Upper lobe of left lung (tissue), 6 donors: ENCODE measurements around the gene TOX4. TPM values are rescaled to one million over a fixed set of nuclear protein-coding genes. Genes with fewer than 3 reads are reported as not detected.

Source experiments
- ATAC-seq, 2 donors: fragments of 200-7000 bp; cut with Tn5 transposase; one replicate each; pipeline ENCODE4 v1.9.1; 2022; ENCODE audit warnings: mild to moderate bottlenecking in 2 of 2, moderate library complexity in 2 of 2; ENCODE audit not compliant: low FRiP score in 2 of 2
- DNase-seq, 2 donors: peaks; one replicate each; pipeline ENCODE4 v3.0.0-alpha.2; 2019 to 2020
- H3K27ac ChIP-seq, 4 donors: fragments of 200-600 bp; sonication (generic); one replicate each; pipeline ENCODE4 v1.5.1; 2016 to 2019
- H3K27me3 ChIP-seq, 4 donors: fragments of 200-600 bp; sonication (generic); one replicate each; pipeline ENCODE4 v1.5.1; 2017 to 2019
- H3K36me3 ChIP-seq, 4 donors: fragments of 200-600 bp; sonication (generic); one replicate each; pipeline ENCODE4 v1.5.1; 2016 to 2019
- H3K4me1 ChIP-seq, 4 donors: fragments of 200-600 bp; sonication (generic); one replicate each; pipeline ENCODE4 v1.5.1; 2018 to 2019
- H3K4me3 ChIP-seq, 4 donors: fragments of 200-600 bp; sonication (generic); one replicate each; pipeline ENCODE4 v1.5.1; 2017 to 2019; ENCODE audit warnings: mild to moderate bottlenecking in 2 of 4, moderate library complexity in 1 of 4
- H3K9me3 ChIP-seq, 4 donors: fragments of 200-600 bp; sonication (generic); one replicate each; pipeline ENCODE4 v1.5.1; 2018 to 2019
- CTCF ChIP-seq, 6 experiments: fragments of 450-650 bp in 4 of 6; fragments of 200-600 bp in 2 of 6; sonication (generic) in 2 of 6; IDR thresholded peaks; one replicate each; pipeline ENCODE4 v1.5.1; 2016 to 2019; ENCODE audit warnings: antibody characterized with exemption in 6 of 6
- EP300 ChIP-seq, 4 donors: sonication (generic); formaldehyde crosslinking; IDR thresholded peaks; one replicate each; pipeline ENCODE4 v1.5.1; 2017; ENCODE audit warnings: antibody characterized with exemption in 4 of 4, control low read depth in 2 of 4
- POLR2A ChIP-seq, 4 donors: fragments of 450-650 bp; IDR thresholded peaks; one replicate each; pipeline ENCODE4 v1.5.1; 2016 to 2017; ENCODE audit warnings: antibody characterized with exemption in 4 of 4, mild to moderate bottlenecking in 2 of 4
- POLR2AphosphoS5 ChIP-seq, 2 donors: sonication (generic); formaldehyde crosslinking; IDR thresholded peaks; one replicate each; pipeline ENCODE4 v1.5.1; 2017; ENCODE audit warnings: antibody characterized with exemption in 2 of 2
- WGBS, 2 donors: methylation state at CpG; one replicate each; pipeline ENCODE4 v1.1.5; 2017 to 2018; 5-methylcytosine and 5-hydroxymethylcytosine counted together
- total RNA-seq, 6 donors: library from RNA; depleted of rRNA in 4 of 6; stranded (reverse); fragments of >200 nt in 4 of 6; gene quantifications; one replicate each; pipeline versions ENCODE4 v1.1.0 to v1.2.1, GENCODE V29; 2016 to 2021
- donor health status: DM: no; HTN: no; CAD: no; lungs with moderate emphysema.
- donor health status: DM: no; HTN: yes; CAD: no; lungs with severe emphysema.

The TOX4 gene
- total RNA-seq, 6 donors from 2014 or later = 29.0 to 71.6 (median 62.0) TPM

- peaks cover 3 to 26% (median 15%) of the 10 kb centered on the region in 4 donors for H3K4me1 ChIP-seq
- H3K36me3 ChIP-seq = no peaks in the 10 kb centered on the region
- H3K27me3 ChIP-seq = no peaks in the 10 kb centered on the region
- H3K4me3 ChIP-seq = peak overlapping the region in 2 of 4 donors; percentile 73 to 90
- ATAC-seq (no peak), DNase-seq (no peak)
- 82 to 90% methylated on average over 5 to 17 of the region's 18 CpGs for WGBS, 2 donors
- H3K9me3 ChIP-seq = no peaks in the 10 kb centered on the region
- peak overlapping the region in 2 of 4 donors; percentile 70 to 73 for H3K27ac ChIP-seq
- TF ChIP-seq CTCF (IDR thresholded peaks at IDR 0.05) (no peak), POLR2A (IDR thresholded peaks at IDR 0.05) (no peak), POLR2AphosphoS5 (IDR thresholded peaks at IDR 0.05) (no peak), EP300 (IDR thresholded peaks at IDR 0.05) (no peak)
Observed at GRCh38 chr14:21524575-21525490, 47.8 kb downstream of the TOX4 start.

GRCh38 chr14:21525571-21525961 is 48.6 kb downstream of the TOX4 start:
- TF ChIP-seq POLR2AphosphoS5 (IDR thresholded peaks at IDR 0.05) (no peak), EP300 (IDR thresholded peaks at IDR 0.05) (no peak), POLR2A (IDR thresholded peaks at IDR 0.05) (no peak), CTCF (IDR thresholded peaks at IDR 0.05) (no peak)
- peak overlapping the region; percentile 65 to 78 (median 72) for H3K27ac ChIP-seq
- ATAC-seq (peak; percentile 23 to 28), DNase-seq (no peak)
- peak overlapping the region; percentile 39 to 90 (median 73) for H3K4me3 ChIP-seq
- 49 to 63% methylated on average over 9 to 10 of the region's 12 CpGs for WGBS, 2 donors
- H3K9me3 ChIP-seq = no peaks in the 10 kb centered on the region
- H3K36me3 ChIP-seq = no peaks in the 10 kb centered on the region
- H3K4me1 ChIP-seq = peaks cover 3 to 26% (median 15%) of the 10 kb centered on the region in 4 donors
- no peaks in the 10 kb centered on the region for H3K27me3 ChIP-seq

- Histone ChIP-seq H3K36me3 (no peaks in the 10 kb centered on the region), H3K4me3 (peak within 1 kb of the TSS; percentile 39 to 90 (median 73)), H3K9me3 (no peaks in the 10 kb centered on the region), H3K4me1 (peaks cover 3 to 26% (median 15%) of the 10 kb centered on the region in 4 donors), H3K27me3 (no peaks in the 10 kb centered on the region), H3K27ac (peak within 1 kb of the TSS; percentile 65 to 78 (median 72))
- DNase-seq (peak; percentile 85 to 88), ATAC-seq (peak; percentile 84 to 93)
- TF ChIP-seq POLR2A (IDR thresholded peaks at IDR 0.05) (peak in 1 of 4 donors; percentile 34), EP300 (IDR thresholded peaks at IDR 0.05) (no peak)
- 0 to 1% methylated on average over 25 to 42 of the region's 43 CpGs for WGBS, 2 donors
Observed at GRCh38 chr14:21525962-21526671, 49.1 kb downstream of the TOX4 start, which contains the start of gene SALL2. TSS of gene SALL2 (minus strand) at chr14:21526346. CDS start at chr14:21526127, 219 bp downstream.

GRCh38 chr14:21526672-21527317 is 49.8 kb downstream of the TOX4 start:
- TF ChIP-seq POLR2AphosphoS5 (IDR thresholded peaks at IDR 0.05) (no peak), POLR2A (IDR thresholded peaks at IDR 0.05) (no peak), CTCF (IDR thresholded peaks at IDR 0.05) (no peak), EP300 (IDR thresholded peaks at IDR 0.05) (no peak)
- Histone ChIP-seq H3K4me3 (peak overlapping the region; percentile 39 to 90 (median 73)), H3K36me3 (no peaks in the 10 kb centered on the region), H3K9me3 (no peaks in the 10 kb centered on the region), H3K27ac (peak overlapping the region; percentile 65 to 78 (median 72)), H3K4me1 (peaks cover 3 to 24% (median 14%) of the 10 kb centered on the region in 4 donors), H3K27me3 (no peaks in the 10 kb centered on the region)
- ATAC-seq (no peak), DNase-seq (no peak)
- 16 to 24% methylated on average over 13 of the region's 13 CpGs for WGBS, 2 donors
